ENCODE data around the gene GNAZ. TPM values are rescaled to one million over a fixed set of nuclear protein-coding genes. Genes with fewer than 3 reads are reported as not detected.

Gene GNAZ
- polyA plus RNA-seq, 1 donor (not counting 4 experiments of a cell fraction or from before 2014, with no cell fraction given): 0.03 TPM

DNA sequence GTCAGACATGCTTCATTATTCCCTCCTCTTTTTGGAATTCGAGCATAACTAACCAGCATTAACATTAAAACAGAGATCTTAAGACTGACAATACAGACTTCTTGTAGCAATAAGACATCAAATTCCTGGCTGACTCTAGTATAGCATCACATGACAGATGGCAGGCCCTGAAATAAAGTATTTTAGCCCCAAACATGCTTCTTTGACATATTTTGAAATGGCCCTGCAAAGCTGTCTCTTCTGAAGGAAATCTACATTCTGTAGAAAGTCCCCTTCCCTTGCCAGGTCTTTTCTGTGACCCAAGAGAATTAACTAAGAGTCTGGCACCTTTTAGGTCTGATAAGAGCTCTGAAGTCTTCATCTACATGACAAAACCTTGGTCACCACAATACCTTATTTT, 38.5 kb upstream of the GNAZ start:
- no peaks in the 10 kb centered on the region for H3K9me1 ChIP-seq (ENCODE audit: control insufficient read depth, extremely low read depth, insufficient read depth, low read length)
- no peak overlapping the region for H3K9ac ChIP-seq (ENCODE audit: control insufficient read depth, extremely low read depth, insufficient read depth, low read length)
- no peak overlapping the region for H3K27ac ChIP-seq (ENCODE audit: control insufficient read depth, insufficient read depth, low read length)
- H3K4me3 ChIP-seq (ENCODE audit: control insufficient read depth in 2 of 3, extremely low read depth in 1 of 3, insufficient read depth in 2 of 3, low read depth in 1 of 3, low read length in 3 of 3): no peak overlapping the region
- H3K36me3 ChIP-seq (ENCODE audit: control insufficient read depth in 2 of 2, extremely low read depth in 1 of 2, insufficient read depth in 2 of 2, low read length in 2 of 2): no peaks in the 10 kb centered on the region
- H3K27me3 ChIP-seq (ENCODE audit: control insufficient read depth, extremely low read depth, insufficient read depth, low read length): no peaks in the 10 kb centered on the region
- H3K4me2 ChIP-seq (ENCODE audit: control insufficient read depth, extremely low read depth, insufficient read depth, low read depth, low read length): no peak overlapping the region
- no peaks in the 10 kb centered on the region for H3K79me2 ChIP-seq (ENCODE audit: control insufficient read depth, insufficient read depth, low read length)
- H4K20me1 ChIP-seq (ENCODE audit: control insufficient read depth, extremely low read depth, insufficient read depth, low read length): no peaks in the 10 kb centered on the region
- DNase-seq (ENCODE audit: low read depth, low spot score) (no peak), FAIRE-seq (no peak)
- no peaks in the 10 kb centered on the region for H3K4me1 ChIP-seq (ENCODE audit: control insufficient read depth, extremely low read depth, insufficient read depth, low read length)
- no peak for TF ChIP-seq EZH2 (IDR thresholded peaks at IDR 0.05; ENCODE audit: low read length)
- TF ChIP-seq, protein P1, sequence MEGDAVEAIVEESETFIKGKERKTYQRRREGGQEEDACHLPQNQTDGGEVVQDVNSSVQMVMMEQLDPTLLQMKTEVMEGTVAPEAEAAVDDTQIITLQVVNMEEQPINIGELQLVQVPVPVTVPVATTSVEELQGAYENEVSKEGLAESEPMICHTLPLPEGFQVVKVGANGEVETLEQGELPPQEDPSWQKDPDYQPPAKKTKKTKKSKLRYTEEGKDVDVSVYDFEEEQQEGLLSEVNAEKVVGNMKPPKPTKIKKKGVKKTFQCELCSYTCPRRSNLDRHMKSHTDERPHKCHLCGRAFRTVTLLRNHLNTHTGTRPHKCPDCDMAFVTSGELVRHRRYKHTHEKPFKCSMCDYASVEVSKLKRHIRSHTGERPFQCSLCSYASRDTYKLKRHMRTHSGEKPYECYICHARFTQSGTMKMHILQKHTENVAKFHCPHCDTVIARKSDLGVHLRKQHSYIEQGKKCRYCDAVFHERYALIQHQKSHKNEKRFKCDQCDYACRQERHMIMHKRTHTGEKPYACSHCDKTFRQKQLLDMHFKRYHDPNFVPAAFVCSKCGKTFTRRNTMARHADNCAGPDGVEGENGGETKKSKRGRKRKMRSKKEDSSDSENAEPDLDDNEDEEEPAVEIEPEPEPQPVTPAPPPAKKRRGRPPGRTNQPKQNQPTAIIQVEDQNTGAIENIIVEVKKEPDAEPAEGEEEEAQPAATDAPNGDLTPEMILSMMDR (optimal IDR thresholded peaks at IDR 0.05 in 1 of 3, IDR thresholded peaks at IDR 0.05 in 1 of 3, conservative IDR thresholded peaks at IDR 0.05 in 1 of 3; ENCODE audit: extremely low read depth in 1 of 3, insufficient read depth in 2 of 3, low read length in 3 of 3): no peak
- no peaks in the 10 kb centered on the region for H3K9me3 ChIP-seq (ENCODE audit: control insufficient read depth, low read depth, low read length)
- H2AFZ ChIP-seq (ENCODE audit: control insufficient read depth, low read length): no peak overlapping the region
- dilution Hi-C loops (cut with MboI; ENCODE audit: extremely low pct_ligation_motif_present, low sequenced_read_pairs): no loop called here

DNA sequence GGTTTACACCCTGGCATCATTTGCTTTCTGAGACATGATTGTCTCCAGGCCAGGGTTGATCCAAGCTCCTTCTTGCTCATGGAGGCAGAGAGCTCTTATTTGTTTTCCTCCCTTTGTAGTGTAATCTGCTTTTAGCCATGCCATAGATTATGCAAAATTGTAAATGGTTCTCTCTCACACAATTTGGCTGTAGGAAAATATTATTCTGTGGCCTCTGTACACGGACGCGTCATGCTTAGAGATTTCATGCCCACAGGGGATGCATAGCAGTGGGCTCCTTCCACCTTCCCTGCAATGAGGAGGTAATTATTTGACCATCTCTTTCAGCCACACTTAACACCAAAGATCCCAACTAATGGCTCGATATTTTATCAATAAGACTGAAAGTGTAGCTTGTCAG, 37.7 kb upstream of the GNAZ start:
- Histone ChIP-seq H4K20me1 (ENCODE audit: control insufficient read depth, extremely low read depth, insufficient read depth, low read length) (no peaks in the 10 kb centered on the region), H3K27me3 (ENCODE audit: control insufficient read depth, extremely low read depth, insufficient read depth, low read length) (no peaks in the 10 kb centered on the region), H3K27ac (ENCODE audit: control insufficient read depth, insufficient read depth, low read length) (no peak overlapping the region), H3K4me2 (ENCODE audit: control insufficient read depth, extremely low read depth, insufficient read depth, low read depth, low read length) (no peak overlapping the region), H3K9ac (ENCODE audit: control insufficient read depth, extremely low read depth, insufficient read depth, low read length) (no peak overlapping the region), H3K4me1 (ENCODE audit: control insufficient read depth, extremely low read depth, insufficient read depth, low read length) (no peaks in the 10 kb centered on the region), H2AFZ (ENCODE audit: control insufficient read depth, low read length) (no peak overlapping the region), H3K9me3 (ENCODE audit: control insufficient read depth, low read depth, low read length) (no peaks in the 10 kb centered on the region), H3K9me1 (ENCODE audit: control insufficient read depth, extremely low read depth, insufficient read depth, low read length) (no peaks in the 10 kb centered on the region), H3K36me3 (ENCODE audit: control insufficient read depth in 2 of 2, extremely low read depth in 1 of 2, insufficient read depth in 2 of 2, low read length in 2 of 2) (no peaks in the 10 kb centered on the region), H3K79me2 (ENCODE audit: control insufficient read depth, insufficient read depth, low read length) (no peaks in the 10 kb centered on the region), H3K4me3 (ENCODE audit: control insufficient read depth in 2 of 3, extremely low read depth in 1 of 3, insufficient read depth in 2 of 3, low read depth in 1 of 3, low read length in 3 of 3) (no peak overlapping the region)
- DNase-seq (ENCODE audit: low read depth, low spot score): no peak
- FAIRE-seq: no peak
- dilution Hi-C loops (cut with MboI; ENCODE audit: extremely low pct_ligation_motif_present, low sequenced_read_pairs): no loop called here
- TF ChIP-seq, protein P1 (optimal IDR thresholded peaks at IDR 0.05 in 1 of 3, IDR thresholded peaks at IDR 0.05 in 1 of 3, conservative IDR thresholded peaks at IDR 0.05 in 1 of 3; ENCODE audit: extremely low read depth in 1 of 3, insufficient read depth in 2 of 3, low read length in 3 of 3): no peak
- TF ChIP-seq EZH2 (IDR thresholded peaks at IDR 0.05; ENCODE audit: low read length): no peak

Measured in keratinocyte (primary cell).